ENCODE results near the gene JUNB.

The JUNB gene

GRCh38 chr19:12772323-12772722, 19.0 kb upstream of the JUNB start:
- in situ Hi-C loops (cut with HindIII; ENCODE audit: low sequenced_read_pairs): no loop called here

GRCh38 chr19:12773571-12773970, 17.7 kb upstream of the JUNB start:
- in situ Hi-C loops (cut with HindIII; ENCODE audit: low sequenced_read_pairs): no loop called here

GRCh38 chr19:12774588-12775555, 16.4 kb upstream of the JUNB start, which contains the start of gene HOOK2:
Gene HOOK2, minus strand, starts transcription at chr19:12775552. Its CDS starts 103 bp downstream, at chr19:12775449.
- in situ Hi-C loops (cut with HindIII; ENCODE audit: low sequenced_read_pairs): no loop called here

GRCh38 chr19:12777217-12778016, 13.9 kb upstream of the JUNB start:
- in situ Hi-C loops (cut with HindIII; ENCODE audit: low sequenced_read_pairs): no loop called here

- in situ Hi-C loops (cut with HindIII; ENCODE audit: low sequenced_read_pairs): no loop called here
Measured at GRCh38 chr19:12778017-12778904, 13.0 kb upstream of the JUNB start.

GRCh38 chr19:12778905-12779161, 12.5 kb upstream of the JUNB start:
- in situ Hi-C loops (cut with HindIII; ENCODE audit: low sequenced_read_pairs): no loop called here

GRCh38 chr19:12779162-12779993, 11.9 kb upstream of the JUNB start:
- in situ Hi-C loops (cut with HindIII; ENCODE audit: low sequenced_read_pairs): no loop called here

- in situ Hi-C loops (cut with HindIII; ENCODE audit: low sequenced_read_pairs): no loop called here
Measured at GRCh38 chr19:12782174-12782423, 9.2 kb upstream of the JUNB start.

GRCh38 chr19:12782424-12783290, 8.6 kb upstream of the JUNB start:
- in situ Hi-C loops (cut with HindIII; ENCODE audit: low sequenced_read_pairs): no loop called here

- in situ Hi-C loops (cut with HindIII; ENCODE audit: low sequenced_read_pairs): no loop called here
Measured at GRCh38 chr19:12783291-12783848, 7.9 kb upstream of the JUNB start.

- in situ Hi-C loops (cut with HindIII; ENCODE audit: low sequenced_read_pairs): no loop called here
Measured at GRCh38 chr19:12783849-12784393, 7.4 kb upstream of the JUNB start.

GRCh38 chr19:12784394-12784870, 6.9 kb upstream of the JUNB start:
- in situ Hi-C loops (cut with HindIII; ENCODE audit: low sequenced_read_pairs): no loop called here

- in situ Hi-C loops (cut with HindIII; ENCODE audit: low sequenced_read_pairs): no loop called here
Measured at GRCh38 chr19:12784871-12785430, 6.3 kb upstream of the JUNB start.

- in situ Hi-C loops (cut with HindIII; ENCODE audit: low sequenced_read_pairs): no loop called here
Measured at GRCh38 chr19:12785431-12786031, 5.8 kb upstream of the JUNB start.

- in situ Hi-C loops (cut with HindIII; ENCODE audit: low sequenced_read_pairs): no loop called here
Measured at GRCh38 chr19:12786141-12786870, 5.0 kb upstream of the JUNB start.

GRCh38 chr19:12786952-12787351, 4.3 kb upstream of the JUNB start:
- in situ Hi-C loops (cut with HindIII; ENCODE audit: low sequenced_read_pairs): no loop called here

GRCh38 chr19:12787458-12787857, 3.8 kb upstream of the JUNB start:
- in situ Hi-C loops (cut with HindIII; ENCODE audit: low sequenced_read_pairs): no loop called here

All from endothelial cell of hepatic sinusoid (primary cell).